Gastroesophageal sphincter (tissue), 4 donors: Measurements from ENCODE around the gene ERCC6L2. TPM values are rescaled to one million over a fixed set of nuclear protein-coding genes. Genes with fewer than 3 reads are reported as not detected.
A peak's percentile ranks its signal among the peaks of the same experiment; 100 is the strongest.

Experiments used
- ATAC-seq: fragments of 150-250 bp; one replicate; pipeline ENCODE4 v1.9.1; 2016; ENCODE audit warnings: mild to moderate bottlenecking, moderate library complexity
- H3K27ac ChIP-seq, 4 donors: fragments of 200-600 bp; sonication (generic) in 3 of 4; 1 replicate in 3 of 4; 2 replicates in 1 of 4; pipeline ENCODE4 v1.5.1; 2016 to 2019
- H3K27me3 ChIP-seq: fragments of 200-600 bp; sonication (generic); one replicate; pipeline ENCODE4 v1.5.1; 2019
- H3K36me3 ChIP-seq, 2 donors: fragments of 200-600 bp; sonication (generic); one replicate each; pipeline ENCODE4 v1.5.1; 2019; ENCODE audit warnings: control low read depth in 1 of 2
- H3K4me1 ChIP-seq, 3 donors: fragments of 200-600 bp; sonication (generic); 1 replicate in 2 of 3; 2 replicates in 1 of 3; pipeline ENCODE4 v1.5.1; 2016 to 2019; ENCODE audit warnings: control low read depth in 2 of 3
- H3K4me3 ChIP-seq, 2 donors: fragments of 200-600 bp; sonication (generic); one replicate each; pipeline ENCODE4 v1.5.1; 2019; ENCODE audit warnings: mild to moderate bottlenecking in 1 of 2, moderate library complexity in 1 of 2
- H3K9me3 ChIP-seq, 3 donors: fragments of 200-600 bp; sonication (generic); one replicate each; pipeline ENCODE4 v1.5.1; 2017 to 2019; ENCODE audit warnings: control low read depth in 2 of 3
- EP300 ChIP-seq: sonication (generic); formaldehyde crosslinking; IDR thresholded peaks from one replicate; pipeline ENCODE4 v1.6.1; 2017; ENCODE audit warnings: antibody characterized with exemption, mild to moderate bottlenecking
- POLR2A ChIP-seq, 2 donors: fragments of 450-650 bp; IDR thresholded peaks; one replicate each; pipeline ENCODE4 v1.6.1; 2017; ENCODE audit warnings: antibody characterized with exemption in 2 of 2, mild to moderate bottlenecking in 2 of 2, moderate library complexity in 1 of 2
- POLR2AphosphoS5 ChIP-seq: sonication (generic); formaldehyde crosslinking; IDR thresholded peaks from one replicate; pipeline ENCODE4 v1.6.1; 2017; ENCODE audit warnings: antibody characterized with exemption
- WGBS, 2 donors: methylation state at CpG; one replicate each; pipeline ENCODE4 v1.1.5; 2018; ENCODE audit warnings: low coverage in 1 of 2; 5-methylcytosine and 5-hydroxymethylcytosine counted together
- total RNA-seq, 4 donors: library from RNA; depleted of rRNA; stranded (reverse); fragments of >200 nt; gene quantifications; one replicate each; pipeline ENCODE4 v1.1.0, GENCODE V29; 2016
- TF ChIP-seq, protein P1 (sequence below), 4 experiments: fragments of 200-600 bp in 2 of 4; fragments of 450-650 bp in 2 of 4; sonication (generic) in 1 of 4; IDR thresholded peaks; one replicate each; pipeline ENCODE4 v1.5.1; 2017 to 2019; ENCODE audit warnings: antibody characterized with exemption in 4 of 4, mild to moderate bottlenecking in 2 of 4, moderate library complexity in 2 of 4

ERCC6L2 gene
- total RNA-seq, 4 donors from 2014 or later: 70.0 to 137 (median 113) TPM

DNA sequence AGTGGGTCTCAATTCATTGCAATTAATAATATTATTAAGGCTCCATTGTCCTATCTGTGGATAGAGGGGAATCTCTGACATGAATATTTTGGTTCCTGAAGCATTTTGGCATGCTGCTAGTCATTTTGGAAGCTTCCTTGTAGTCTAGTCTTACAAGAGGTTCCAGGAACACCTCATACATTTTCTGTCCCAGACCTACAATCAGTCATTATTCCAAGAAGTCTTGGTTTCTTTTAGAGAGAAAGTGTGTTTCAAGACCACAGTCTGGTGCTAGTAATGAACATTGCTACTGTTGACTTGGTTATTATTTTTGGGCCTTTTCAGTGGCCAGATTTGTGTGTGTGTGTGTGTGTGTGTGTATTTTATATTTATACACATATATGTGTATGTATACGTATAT is 98.9 kb downstream of the ERCC6L2 start:
- ATAC-seq: no peak
- Histone ChIP-seq H3K4me3 (no peak overlapping the region), H3K27ac (no peak overlapping the region), H3K4me1 (peaks cover 0 to 11% (median 2%) of the 10 kb centered on the region in 3 donors), H3K9me3 (no peaks in the 10 kb centered on the region), H3K36me3 (peaks cover 0 to 38% of the 10 kb centered on the region in 2 donors), H3K27me3 (no peaks in the 10 kb centered on the region)
- 94 to 100% methylated on average over 1 of the region's 1 CpG for WGBS, 2 donors
- TF ChIP-seq, protein P1, sequence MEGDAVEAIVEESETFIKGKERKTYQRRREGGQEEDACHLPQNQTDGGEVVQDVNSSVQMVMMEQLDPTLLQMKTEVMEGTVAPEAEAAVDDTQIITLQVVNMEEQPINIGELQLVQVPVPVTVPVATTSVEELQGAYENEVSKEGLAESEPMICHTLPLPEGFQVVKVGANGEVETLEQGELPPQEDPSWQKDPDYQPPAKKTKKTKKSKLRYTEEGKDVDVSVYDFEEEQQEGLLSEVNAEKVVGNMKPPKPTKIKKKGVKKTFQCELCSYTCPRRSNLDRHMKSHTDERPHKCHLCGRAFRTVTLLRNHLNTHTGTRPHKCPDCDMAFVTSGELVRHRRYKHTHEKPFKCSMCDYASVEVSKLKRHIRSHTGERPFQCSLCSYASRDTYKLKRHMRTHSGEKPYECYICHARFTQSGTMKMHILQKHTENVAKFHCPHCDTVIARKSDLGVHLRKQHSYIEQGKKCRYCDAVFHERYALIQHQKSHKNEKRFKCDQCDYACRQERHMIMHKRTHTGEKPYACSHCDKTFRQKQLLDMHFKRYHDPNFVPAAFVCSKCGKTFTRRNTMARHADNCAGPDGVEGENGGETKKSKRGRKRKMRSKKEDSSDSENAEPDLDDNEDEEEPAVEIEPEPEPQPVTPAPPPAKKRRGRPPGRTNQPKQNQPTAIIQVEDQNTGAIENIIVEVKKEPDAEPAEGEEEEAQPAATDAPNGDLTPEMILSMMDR (IDR thresholded peaks at IDR 0.05): no peak
- no peak for TF ChIP-seq POLR2A (IDR thresholded peaks at IDR 0.05)
- no peak for TF ChIP-seq EP300
- TF ChIP-seq POLR2AphosphoS5: no peak

DNA sequence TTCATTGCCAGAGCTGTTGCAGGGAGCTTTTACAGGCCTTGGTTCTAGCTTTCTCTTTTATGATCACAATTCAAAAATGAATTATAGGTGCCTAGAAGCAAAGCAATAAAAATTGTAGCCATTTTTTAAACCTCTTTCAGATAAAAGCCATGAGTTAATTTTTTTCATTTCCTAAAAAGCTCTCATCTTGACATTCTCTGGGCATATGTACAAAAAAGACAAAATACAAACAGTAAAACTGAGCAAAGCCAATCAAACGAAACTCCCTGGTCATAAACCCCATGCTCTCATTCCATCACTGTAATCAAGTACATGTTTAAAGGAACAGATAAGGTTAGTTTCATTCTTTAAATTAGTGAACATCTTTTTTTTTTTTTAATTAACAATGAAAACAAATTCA is 101.9 kb downstream of the ERCC6L2 start:
- Histone ChIP-seq H3K9me3 (no peaks in the 10 kb centered on the region), H3K27ac (no peak overlapping the region), H3K27me3 (no peaks in the 10 kb centered on the region), H3K4me3 (no peak overlapping the region), H3K36me3 (peaks cover 0 to 42% of the 10 kb centered on the region in 2 donors), H3K4me1 (peaks cover 0 to 4% (median 0%) of the 10 kb centered on the region in 3 donors)
- 67 to 73% methylated on average over 1 of the region's 1 CpG for WGBS, 2 donors
- TF ChIP-seq, protein P1 (IDR thresholded peaks at IDR 0.05): no peak
- TF ChIP-seq POLR2AphosphoS5 (no peak), POLR2A (IDR thresholded peaks at IDR 0.05) (no peak), EP300 (no peak)
- no peak for ATAC-seq

DNA sequence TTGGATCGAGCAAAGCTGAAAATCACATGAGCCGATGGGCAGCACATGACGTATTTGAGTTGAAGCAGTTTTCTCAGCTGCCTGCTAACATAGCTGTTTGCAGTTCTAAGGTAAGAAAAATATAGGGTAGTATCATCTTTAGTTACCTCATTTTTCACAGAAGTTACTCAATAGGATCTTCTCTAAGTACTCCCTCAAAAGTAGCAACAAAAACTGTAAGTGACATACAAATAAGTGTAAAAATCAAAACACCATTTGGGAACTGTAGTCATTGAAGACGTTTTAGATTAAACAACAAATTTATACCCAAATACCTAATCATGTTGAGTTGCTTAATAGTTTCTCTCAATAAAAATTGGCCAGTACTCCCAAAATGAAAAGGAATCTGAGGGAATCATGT is 102.6 kb downstream of the ERCC6L2 start:
- no peaks in the 10 kb centered on the region for H3K9me3 ChIP-seq
- H3K36me3 ChIP-seq: peaks cover 0 to 34% of the 10 kb centered on the region in 2 donors
- H3K27ac ChIP-seq: no peak overlapping the region
- TF ChIP-seq, protein P1 (IDR thresholded peaks at IDR 0.05): no peak
- no peak for TF ChIP-seq POLR2AphosphoS5
- no peak for TF ChIP-seq POLR2A (IDR thresholded peaks at IDR 0.05)
- no peak for TF ChIP-seq EP300
- no peak for ATAC-seq
- no peak overlapping the region for H3K4me3 ChIP-seq
- WGBS, 2 donors: 88 to 89% methylated on average over 4 of the region's 4 CpGs
- peaks cover 0 to 4% (median 0%) of the 10 kb centered on the region in 3 donors for H3K4me1 ChIP-seq
- no peaks in the 10 kb centered on the region for H3K27me3 ChIP-seq

DNA sequence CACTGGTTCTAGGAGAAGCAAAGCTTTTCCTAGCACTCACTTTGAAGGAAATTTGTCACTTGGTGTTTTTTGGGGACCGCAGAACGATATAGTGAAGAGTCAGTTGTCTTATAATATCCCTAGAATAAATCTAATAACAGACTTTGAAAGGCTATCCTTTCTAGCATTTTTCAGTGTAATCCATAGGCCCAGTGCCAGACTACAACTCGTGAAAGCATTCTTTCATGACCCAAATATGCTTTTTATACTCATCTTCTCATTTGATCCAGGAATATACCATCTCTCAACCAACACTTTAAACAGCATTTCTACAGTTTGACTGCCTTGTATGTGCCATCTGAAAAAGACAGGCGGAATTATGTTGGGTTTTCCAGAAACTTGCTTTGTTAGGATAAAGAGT is 104.0 kb downstream of the ERCC6L2 start:
- Histone ChIP-seq H3K4me3 (no peak overlapping the region), H3K9me3 (no peaks in the 10 kb centered on the region), H3K4me1 (peaks cover 0 to 4% (median 0%) of the 10 kb centered on the region in 3 donors), H3K27me3 (no peaks in the 10 kb centered on the region), H3K27ac (no peak overlapping the region), H3K36me3 (peaks cover 0 to 25% of the 10 kb centered on the region in 2 donors)
- WGBS, 2 donors: 65 to 69% methylated on average over 4 of the region's 4 CpGs
- TF ChIP-seq, protein P1 (IDR thresholded peaks at IDR 0.05): no peak
- TF ChIP-seq POLR2AphosphoS5: no peak
- no peak for TF ChIP-seq EP300
- TF ChIP-seq POLR2A (IDR thresholded peaks at IDR 0.05): no peak
- no peak for ATAC-seq

DNA sequence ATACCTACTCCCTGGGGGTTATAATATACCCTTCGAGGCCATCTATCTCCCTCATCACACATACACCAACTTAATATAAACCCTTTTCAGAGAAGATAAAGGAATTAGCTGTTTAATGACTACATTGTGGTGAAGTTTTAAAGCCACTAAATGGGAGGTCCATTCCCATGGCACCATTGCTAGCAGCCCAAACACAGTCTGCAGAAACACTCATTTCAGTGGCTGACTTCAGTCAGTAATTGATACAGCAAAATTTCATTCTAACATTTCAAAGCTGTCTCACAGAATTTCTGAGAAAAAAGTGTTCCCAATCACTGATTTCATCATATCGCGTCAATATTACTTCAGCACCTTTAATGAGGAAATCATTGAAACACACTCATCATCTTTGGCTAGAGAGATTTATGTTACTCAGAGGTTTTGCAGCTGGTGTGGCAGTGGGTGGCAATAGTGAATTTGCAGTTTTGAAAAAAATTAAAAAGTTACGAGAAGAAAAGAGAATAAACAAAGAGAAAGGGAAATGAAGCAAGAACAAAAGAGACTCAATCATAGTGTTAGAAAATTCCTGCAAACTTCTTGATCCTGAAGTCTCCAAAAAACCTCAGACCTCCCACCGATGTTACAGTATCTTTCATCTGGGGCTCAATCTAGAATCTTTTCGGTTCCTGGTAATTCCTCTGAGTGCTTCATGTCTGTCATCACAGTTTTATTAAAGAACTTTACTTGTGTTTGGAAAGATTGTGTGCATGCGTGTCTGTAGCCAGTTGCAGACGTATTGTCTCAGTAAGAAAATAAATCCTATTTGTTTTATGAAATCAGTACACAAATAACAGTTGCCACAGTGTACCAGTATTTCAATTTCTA is 105.0 kb downstream of the ERCC6L2 start:
- Histone ChIP-seq H3K4me1 (peaks cover 0 to 4% (median 0%) of the 10 kb centered on the region in 3 donors), H3K9me3 (no peaks in the 10 kb centered on the region), H3K4me3 (no peak overlapping the region), H3K36me3 (peaks cover 0 to 34% of the 10 kb centered on the region in 2 donors), H3K27ac (no peak overlapping the region), H3K27me3 (no peaks in the 10 kb centered on the region)
- no peak for TF ChIP-seq EP300
- TF ChIP-seq, protein P1 (IDR thresholded peaks at IDR 0.05): no peak
- TF ChIP-seq POLR2AphosphoS5: peak; percentile 68
- WGBS, 2 donors: 67 to 71% methylated on average over 8 of the region's 8 CpGs
- ATAC-seq: peak; percentile 67
